Measurements from ENCODE around the gene NEXN. TPM values are rescaled to one million over a fixed set of nuclear protein-coding genes. Genes with fewer than 3 reads are reported as not detected.
A peak's percentile ranks its signal among the peaks of the same experiment; 100 is the strongest.

The NEXN gene
- total RNA-seq, 1 experiment from 2014 or later: 1.4 TPM

DNA sequence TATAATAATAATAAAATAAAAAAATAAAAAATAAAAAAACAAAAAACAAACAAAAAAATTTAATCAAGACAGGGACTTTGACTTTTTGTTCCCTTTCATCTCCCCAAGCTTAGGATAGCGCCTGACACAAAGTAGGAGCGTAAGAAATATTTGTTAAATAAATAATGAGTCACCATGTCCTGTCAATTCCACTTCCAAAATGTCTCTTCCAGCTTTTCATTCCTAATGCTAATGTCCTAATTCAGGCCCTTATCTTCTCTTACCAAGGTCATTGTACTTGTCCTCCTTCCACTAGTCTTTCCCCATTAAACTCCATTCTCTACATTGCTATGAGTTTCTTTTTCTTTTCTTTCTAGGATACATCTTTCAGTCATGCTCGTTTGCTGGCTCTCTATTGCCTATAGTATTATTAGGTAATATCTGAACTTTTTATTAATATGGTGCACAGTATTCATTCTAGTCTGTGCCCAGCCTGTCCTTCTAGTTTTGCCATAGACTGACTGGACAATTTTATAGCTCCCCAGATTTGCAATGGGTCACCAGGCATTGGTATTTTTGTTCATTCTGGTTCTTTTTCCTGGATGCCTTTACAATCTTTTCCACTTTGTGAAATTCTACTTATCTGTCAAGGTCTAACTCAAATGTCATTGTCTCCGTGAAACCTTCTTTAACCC is 11.4 kb downstream of the NEXN start:
- ChIA-PET POLR2A (interaction anchor here (0.5 kb wide), 1 partner anchor 194 kb away, joined by 3 read pairs; no protein-coding TSS in a partner anchor), CTCF (interaction anchor here (0.5 to 2.0 kb wide), 8 partner anchors 10 to 127 kb away, joined by 3 to 11 read pairs (median 4); partner anchors contain the start of genes MIGA1 and NEXN)
- no peaks in the 10 kb centered on the region for H3K27me3 Mint-ChIP-seq (ENCODE audit: low read depth)
- H3K27ac Mint-ChIP-seq: no peak overlapping the region
- peaks cover 3% of the 10 kb centered on the region for H3K9me3 Mint-ChIP-seq
- H3K4me3 Mint-ChIP-seq: no peak overlapping the region
- ATAC-seq: no peak
- no peaks in the 10 kb centered on the region for H3K36me3 Mint-ChIP-seq
- TF ChIP-seq CBFB (CRISPR knock-in tag; IDR thresholded peaks at IDR 0.05; ENCODE audit: low read depth) (no peak), HMGA2 (CRISPR knock-in tag; IDR thresholded peaks at IDR 0.05) (peak; percentile 76)
- H3K4me1 Mint-ChIP-seq: no peaks in the 10 kb centered on the region
- DNase-seq (ENCODE audit: low spot score): no peak

- ATAC-seq (peak; percentile 87), DNase-seq (ENCODE audit: low spot score) (peak; percentile 19)
- no peak overlapping the region for H3K4me3 Mint-ChIP-seq
- H3K36me3 Mint-ChIP-seq: no peaks in the 10 kb centered on the region
- CTCF ChIA-PET: interaction anchor here (0.6 to 2.0 kb wide), 9 partner anchors 9 to 214 kb away, joined by 3 to 11 read pairs (median 4); partner anchors contain the start of genes MIGA1 and NEXN
- peaks cover 3% of the 10 kb centered on the region for H3K9me3 Mint-ChIP-seq
- POLR2A ChIA-PET: no interaction called here
- H3K27ac Mint-ChIP-seq: no peak overlapping the region
- no peaks in the 10 kb centered on the region for H3K27me3 Mint-ChIP-seq (ENCODE audit: low read depth)
- TF ChIP-seq, protein P1, sequence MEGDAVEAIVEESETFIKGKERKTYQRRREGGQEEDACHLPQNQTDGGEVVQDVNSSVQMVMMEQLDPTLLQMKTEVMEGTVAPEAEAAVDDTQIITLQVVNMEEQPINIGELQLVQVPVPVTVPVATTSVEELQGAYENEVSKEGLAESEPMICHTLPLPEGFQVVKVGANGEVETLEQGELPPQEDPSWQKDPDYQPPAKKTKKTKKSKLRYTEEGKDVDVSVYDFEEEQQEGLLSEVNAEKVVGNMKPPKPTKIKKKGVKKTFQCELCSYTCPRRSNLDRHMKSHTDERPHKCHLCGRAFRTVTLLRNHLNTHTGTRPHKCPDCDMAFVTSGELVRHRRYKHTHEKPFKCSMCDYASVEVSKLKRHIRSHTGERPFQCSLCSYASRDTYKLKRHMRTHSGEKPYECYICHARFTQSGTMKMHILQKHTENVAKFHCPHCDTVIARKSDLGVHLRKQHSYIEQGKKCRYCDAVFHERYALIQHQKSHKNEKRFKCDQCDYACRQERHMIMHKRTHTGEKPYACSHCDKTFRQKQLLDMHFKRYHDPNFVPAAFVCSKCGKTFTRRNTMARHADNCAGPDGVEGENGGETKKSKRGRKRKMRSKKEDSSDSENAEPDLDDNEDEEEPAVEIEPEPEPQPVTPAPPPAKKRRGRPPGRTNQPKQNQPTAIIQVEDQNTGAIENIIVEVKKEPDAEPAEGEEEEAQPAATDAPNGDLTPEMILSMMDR (IDR thresholded peaks at IDR 0.05): peak; percentile 28; the same call in 1 of the 2 replicates
- TF ChIP-seq, protein P2, sequence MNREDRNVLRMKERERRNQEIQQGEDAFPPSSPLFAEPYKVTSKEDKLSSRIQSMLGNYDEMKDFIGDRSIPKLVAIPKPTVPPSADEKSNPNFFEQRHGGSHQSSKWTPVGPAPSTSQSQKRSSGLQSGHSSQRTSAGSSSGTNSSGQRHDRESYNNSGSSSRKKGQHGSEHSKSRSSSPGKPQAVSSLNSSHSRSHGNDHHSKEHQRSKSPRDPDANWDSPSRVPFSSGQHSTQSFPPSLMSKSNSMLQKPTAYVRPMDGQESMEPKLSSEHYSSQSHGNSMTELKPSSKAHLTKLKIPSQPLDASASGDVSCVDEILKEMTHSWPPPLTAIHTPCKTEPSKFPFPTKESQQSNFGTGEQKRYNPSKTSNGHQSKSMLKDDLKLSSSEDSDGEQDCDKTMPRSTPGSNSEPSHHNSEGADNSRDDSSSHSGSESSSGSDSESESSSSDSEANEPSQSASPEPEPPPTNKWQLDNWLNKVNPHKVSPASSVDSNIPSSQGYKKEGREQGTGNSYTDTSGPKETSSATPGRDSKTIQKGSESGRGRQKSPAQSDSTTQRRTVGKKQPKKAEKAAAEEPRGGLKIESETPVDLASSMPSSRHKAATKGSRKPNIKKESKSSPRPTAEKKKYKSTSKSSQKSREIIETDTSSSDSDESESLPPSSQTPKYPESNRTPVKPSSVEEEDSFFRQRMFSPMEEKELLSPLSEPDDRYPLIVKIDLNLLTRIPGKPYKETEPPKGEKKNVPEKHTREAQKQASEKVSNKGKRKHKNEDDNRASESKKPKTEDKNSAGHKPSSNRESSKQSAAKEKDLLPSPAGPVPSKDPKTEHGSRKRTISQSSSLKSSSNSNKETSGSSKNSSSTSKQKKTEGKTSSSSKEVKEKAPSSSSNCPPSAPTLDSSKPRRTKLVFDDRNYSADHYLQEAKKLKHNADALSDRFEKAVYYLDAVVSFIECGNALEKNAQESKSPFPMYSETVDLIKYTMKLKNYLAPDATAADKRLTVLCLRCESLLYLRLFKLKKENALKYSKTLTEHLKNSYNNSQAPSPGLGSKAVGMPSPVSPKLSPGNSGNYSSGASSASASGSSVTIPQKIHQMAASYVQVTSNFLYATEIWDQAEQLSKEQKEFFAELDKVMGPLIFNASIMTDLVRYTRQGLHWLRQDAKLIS (CRISPR knock-in tag; IDR thresholded peaks at IDR 0.05; ENCODE audit: borderline replicate concordance): no peak
- no peaks in the 10 kb centered on the region for H3K4me1 Mint-ChIP-seq
These were observed 12.4 kb downstream of the NEXN start for GRCh38 chr1:77900687-77901293.

- ATAC-seq: no peak
- H3K9me3 Mint-ChIP-seq: no peaks in the 10 kb centered on the region
- ChIA-PET CTCF (interaction anchor here (0.6 kb wide), 2 partner anchors 64 to 200 kb away, joined by 3 to 4 read pairs; no protein-coding TSS in a partner anchor), POLR2A (no interaction called here)
- no peaks in the 10 kb centered on the region for H3K4me1 Mint-ChIP-seq
- no peak overlapping the region for H3K27ac Mint-ChIP-seq
- no peak overlapping the region for H3K4me3 Mint-ChIP-seq
- H3K36me3 Mint-ChIP-seq: no peaks in the 10 kb centered on the region
- no peak for DNase-seq (ENCODE audit: low spot score)
- H3K27me3 Mint-ChIP-seq (ENCODE audit: low read depth): no peaks in the 10 kb centered on the region
- TF ChIP-seq ZNF671 (CRISPR knock-in tag; IDR thresholded peaks at IDR 0.05): no peak
- no peak for TF ChIP-seq RELA (CRISPR knock-in tag; IDR thresholded peaks at IDR 0.05; ENCODE audit: borderline replicate concordance)
- TF ChIP-seq MXD4 (CRISPR knock-in tag; IDR thresholded peaks at IDR 0.05; ENCODE audit: borderline replicate concordance): no peak
- TF ChIP-seq MYBL2 (CRISPR knock-in tag; IDR thresholded peaks at IDR 0.05): no peak
- TF ChIP-seq ZNF263 (CRISPR knock-in tag; IDR thresholded peaks at IDR 0.05; ENCODE audit: low read depth): no peak
- TF ChIP-seq, protein P3, sequence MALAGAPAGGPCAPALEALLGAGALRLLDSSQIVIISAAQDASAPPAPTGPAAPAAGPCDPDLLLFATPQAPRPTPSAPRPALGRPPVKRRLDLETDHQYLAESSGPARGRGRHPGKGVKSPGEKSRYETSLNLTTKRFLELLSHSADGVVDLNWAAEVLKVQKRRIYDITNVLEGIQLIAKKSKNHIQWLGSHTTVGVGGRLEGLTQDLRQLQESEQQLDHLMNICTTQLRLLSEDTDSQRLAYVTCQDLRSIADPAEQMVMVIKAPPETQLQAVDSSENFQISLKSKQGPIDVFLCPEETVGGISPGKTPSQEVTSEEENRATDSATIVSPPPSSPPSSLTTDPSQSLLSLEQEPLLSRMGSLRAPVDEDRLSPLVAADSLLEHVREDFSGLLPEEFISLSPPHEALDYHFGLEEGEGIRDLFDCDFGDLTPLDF (CRISPR knock-in tag; IDR thresholded peaks at IDR 0.05): no peak
- TF ChIP-seq TEAD1 (CRISPR knock-in tag; IDR thresholded peaks at IDR 0.05): no peak
- TF ChIP-seq RORB (CRISPR knock-in tag; IDR thresholded peaks at IDR 0.05): no peak
- no peak for TF ChIP-seq SP1 (CRISPR knock-in tag; conservative IDR thresholded peaks at IDR 0.05)
- TF ChIP-seq, protein P4, sequence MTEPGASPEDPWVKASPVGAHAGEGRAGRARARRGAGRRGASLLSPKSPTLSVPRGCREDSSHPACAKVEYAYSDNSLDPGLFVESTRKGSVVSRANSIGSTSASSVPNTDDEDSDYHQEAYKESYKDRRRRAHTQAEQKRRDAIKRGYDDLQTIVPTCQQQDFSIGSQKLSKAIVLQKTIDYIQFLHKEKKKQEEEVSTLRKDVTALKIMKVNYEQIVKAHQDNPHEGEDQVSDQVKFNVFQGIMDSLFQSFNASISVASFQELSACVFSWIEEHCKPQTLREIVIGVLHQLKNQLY (CRISPR knock-in tag; IDR thresholded peaks at IDR 0.05): no peak
- TF ChIP-seq ETV6 (CRISPR knock-in tag; IDR thresholded peaks at IDR 0.05): no peak
- no peak for TF ChIP-seq TEAD4 (CRISPR knock-in tag; IDR thresholded peaks at IDR 0.05)
- no peak for TF ChIP-seq NFATC4 (CRISPR knock-in tag; IDR thresholded peaks at IDR 0.05)
- TF ChIP-seq ATF1 (CRISPR knock-in tag; IDR thresholded peaks at IDR 0.05): no peak
- no peak for TF ChIP-seq ZNF396 (CRISPR knock-in tag; IDR thresholded peaks at IDR 0.05; ENCODE audit: borderline replicate concordance)
- TF ChIP-seq FOXK1 (CRISPR knock-in tag; IDR thresholded peaks at IDR 0.05): no peak
These were observed 17.2 kb downstream of the NEXN start for GRCh38 chr1:77905603-77906002.
